ENCODE measurements around the gene AMPD2. TPM values are rescaled to one million over a fixed set of nuclear protein-coding genes. Genes with fewer than 3 reads are reported as not detected.

The AMPD2 gene
- total RNA-seq, 1 donor = 59.4 TPM

DNA sequence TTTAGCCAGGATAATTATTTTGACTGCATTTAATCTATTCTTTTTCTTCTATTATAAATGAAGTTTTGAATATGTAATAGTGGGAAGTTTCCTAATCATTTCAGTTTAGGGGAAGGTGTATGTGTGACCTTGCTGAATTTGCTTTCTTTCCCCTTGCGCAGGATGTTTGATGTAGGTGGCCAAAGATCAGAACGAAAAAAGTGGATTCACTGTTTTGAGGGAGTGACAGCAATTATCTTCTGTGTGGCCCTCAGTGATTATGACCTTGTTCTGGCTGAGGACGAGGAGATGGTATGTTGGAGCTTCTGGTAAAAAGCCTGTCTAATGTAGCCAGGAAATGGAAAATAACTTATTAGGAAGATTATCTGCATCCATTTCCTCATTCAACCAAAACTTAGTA lies 33.6 kb upstream of the AMPD2 start:
- H3K36me3 ChIP-seq (ENCODE audit: insufficient read depth, low read length) = peaks cover 61% of the 10 kb centered on the region
- no peaks in the 10 kb centered on the region for H3K4me1 ChIP-seq (ENCODE audit: insufficient read depth, low read length)
- TF ChIP-seq CTCF (IDR thresholded peaks at IDR 0.05; ENCODE audit: extremely low read depth, low read depth, low read length) = no peak
- DNase-seq (ENCODE audit: insufficient read length, low spot score, missing footprints) = no peak
- H3K27ac ChIP-seq (ENCODE audit: low read depth, low read length) = no peak overlapping the region
- peaks cover 29% of the 10 kb centered on the region for H3K79me2 ChIP-seq (ENCODE audit: insufficient read depth, low read length)
- no peak overlapping the region for H2AFZ ChIP-seq (ENCODE audit: low read length)
- no peaks in the 10 kb centered on the region for H4K20me1 ChIP-seq (ENCODE audit: insufficient read depth, low read length)
- H3K4me3 ChIP-seq (ENCODE audit: insufficient read depth, low read length) = no peak overlapping the region
- H3K27me3 ChIP-seq (ENCODE audit: insufficient read depth, low read length) = no peaks in the 10 kb centered on the region
- H3K9me3 ChIP-seq (ENCODE audit: low read depth, low read length) = no peaks in the 10 kb centered on the region
- H3K4me2 ChIP-seq (ENCODE audit: insufficient read depth, low read length) = no peak overlapping the region

- no peaks in the 10 kb centered on the region for H3K4me1 ChIP-seq (ENCODE audit: insufficient read depth, low read length)
- no peak overlapping the region for H3K4me2 ChIP-seq (ENCODE audit: insufficient read depth, low read length)
- H4K20me1 ChIP-seq (ENCODE audit: insufficient read depth, low read length) = no peaks in the 10 kb centered on the region
- H3K4me3 ChIP-seq (ENCODE audit: insufficient read depth, low read length) = no peak overlapping the region
- H3K79me2 ChIP-seq (ENCODE audit: insufficient read depth, low read length) = peaks cover 15% of the 10 kb centered on the region
- H3K36me3 ChIP-seq (ENCODE audit: insufficient read depth, low read length) = peaks cover 69% of the 10 kb centered on the region
- TF ChIP-seq CTCF (IDR thresholded peaks at IDR 0.05; ENCODE audit: extremely low read depth, low read depth, low read length) = no peak
- H3K27ac ChIP-seq (ENCODE audit: low read depth, low read length) = no peak overlapping the region
- no peaks in the 10 kb centered on the region for H3K27me3 ChIP-seq (ENCODE audit: insufficient read depth, low read length)
- no peak overlapping the region for H2AFZ ChIP-seq (ENCODE audit: low read length)
- no peak for DNase-seq (ENCODE audit: insufficient read length, low spot score, missing footprints)
- H3K9me3 ChIP-seq (ENCODE audit: low read depth, low read length) = no peaks in the 10 kb centered on the region
Observed at GRCh38 chr1:109589177-109589576, 30.5 kb upstream of the AMPD2 start.

- Histone ChIP-seq H4K20me1 (ENCODE audit: insufficient read depth, low read length) (no peaks in the 10 kb centered on the region), H3K27ac (ENCODE audit: low read depth, low read length) (no peak overlapping the region), H2AFZ (ENCODE audit: low read length) (no peak overlapping the region), H3K36me3 (ENCODE audit: insufficient read depth, low read length) (peaks cover 64% of the 10 kb centered on the region), H3K79me2 (ENCODE audit: insufficient read depth, low read length) (peaks cover 13% of the 10 kb centered on the region), H3K4me2 (ENCODE audit: insufficient read depth, low read length) (no peak overlapping the region), H3K9me3 (ENCODE audit: low read depth, low read length) (no peaks in the 10 kb centered on the region), H3K4me3 (ENCODE audit: insufficient read depth, low read length) (no peak overlapping the region), H3K4me1 (ENCODE audit: insufficient read depth, low read length) (no peaks in the 10 kb centered on the region), H3K27me3 (ENCODE audit: insufficient read depth, low read length) (no peaks in the 10 kb centered on the region)
- no peak for DNase-seq (ENCODE audit: insufficient read length, low spot score, missing footprints)
- TF ChIP-seq CTCF (IDR thresholded peaks at IDR 0.05; ENCODE audit: extremely low read depth, low read depth, low read length) = no peak
Observed at GRCh38 chr1:109589679-109590078, 30.0 kb upstream of the AMPD2 start.

- peaks cover 4% of the 10 kb centered on the region for H3K79me2 ChIP-seq (ENCODE audit: insufficient read depth, low read length)
- no peak overlapping the region for H3K27ac ChIP-seq (ENCODE audit: low read depth, low read length)
- DNase-seq (ENCODE audit: insufficient read length, low spot score, missing footprints) = no peak
- peaks cover 51% of the 10 kb centered on the region for H3K36me3 ChIP-seq (ENCODE audit: insufficient read depth, low read length)
- H3K4me3 ChIP-seq (ENCODE audit: insufficient read depth, low read length) = no peak overlapping the region
- no peaks in the 10 kb centered on the region for H3K9me3 ChIP-seq (ENCODE audit: low read depth, low read length)
- H3K27me3 ChIP-seq (ENCODE audit: insufficient read depth, low read length) = no peaks in the 10 kb centered on the region
- no peaks in the 10 kb centered on the region for H4K20me1 ChIP-seq (ENCODE audit: insufficient read depth, low read length)
- no peaks in the 10 kb centered on the region for H3K4me1 ChIP-seq (ENCODE audit: insufficient read depth, low read length)
- TF ChIP-seq CTCF (IDR thresholded peaks at IDR 0.05; ENCODE audit: extremely low read depth, low read depth, low read length) = no peak
- no peak overlapping the region for H3K4me2 ChIP-seq (ENCODE audit: insufficient read depth, low read length)
- no peak overlapping the region for H2AFZ ChIP-seq (ENCODE audit: low read length)
Observed at GRCh38 chr1:109592916-109593315, 26.7 kb upstream of the AMPD2 start.
